HFF-Myc (cell line): Measurements from ENCODE around the gene CDCA4.

Experiments
- DNase-seq: peaks from one replicate; pipeline ENCODE4 v3.0.0-alpha.2; 2011; ENCODE audit warnings: low read depth; ENCODE audit errors: extremely low read depth
- H3K4me3 ChIP-seq: replicated peaks from 2 replicates; pipeline ENCODE4 v1.5.1; 2011; ENCODE audit warnings: low read depth, mild to moderate bottlenecking, control low read depth, low read length
- TF ChIP-seq, protein P1 (sequence below): IDR thresholded peaks from 2 replicates; pipeline ENCODE4 v1.5.1; 2012; ENCODE audit warnings: mild to moderate bottlenecking, low read depth, low read length, control low read depth; ENCODE audit errors: missing control alignments

CDCA4 gene

DNA sequence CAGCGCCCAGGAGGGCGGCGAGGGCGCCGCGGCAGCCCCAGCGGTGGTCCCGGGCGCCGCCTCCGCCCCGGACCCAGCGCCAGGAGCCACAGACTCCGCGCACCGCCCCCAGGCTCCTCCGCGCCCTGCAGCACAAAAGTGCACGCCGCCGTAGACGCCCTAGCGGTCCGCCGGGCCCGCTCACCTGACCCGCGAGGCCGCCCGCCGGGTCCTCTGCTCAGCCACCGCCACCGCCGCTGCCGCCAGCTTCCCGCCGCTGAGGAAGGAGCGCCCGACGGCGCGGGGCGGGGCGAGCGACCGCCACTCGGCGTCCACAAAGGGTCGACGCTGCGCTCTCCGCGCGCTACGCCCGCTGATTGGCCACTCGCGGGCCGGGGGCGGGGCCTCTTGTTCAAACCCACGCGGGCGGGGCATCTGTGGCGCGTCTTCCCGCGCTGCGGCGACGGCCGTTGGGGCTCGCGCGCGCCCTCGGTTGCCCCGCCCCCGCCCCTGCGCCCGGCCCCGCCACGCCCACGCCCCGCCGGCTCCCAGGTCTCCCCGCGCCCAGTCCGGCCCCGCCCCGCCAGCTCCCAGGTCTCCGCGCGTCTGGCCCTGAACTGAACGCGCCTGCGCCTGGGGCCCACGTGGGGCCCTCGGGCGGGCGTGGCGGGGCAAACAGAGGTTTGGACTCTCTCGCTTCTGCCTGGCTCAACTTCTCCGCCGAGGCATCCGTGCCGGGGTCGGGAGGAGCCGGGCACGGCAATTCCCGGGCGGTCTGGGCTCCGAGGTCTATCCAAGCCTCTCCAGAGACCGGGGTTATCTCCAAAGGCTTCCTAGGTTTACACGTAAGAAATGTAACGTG, at the start of gene CDCA4:
TSS of gene CDCA4 (minus strand) at position 269 of the 841 bp plus-strand sequence. CDS start 9,154 bp downstream, outside the sequence.
- DNase-seq, result peak; percentile 76
- TF ChIP-seq, protein P1, sequence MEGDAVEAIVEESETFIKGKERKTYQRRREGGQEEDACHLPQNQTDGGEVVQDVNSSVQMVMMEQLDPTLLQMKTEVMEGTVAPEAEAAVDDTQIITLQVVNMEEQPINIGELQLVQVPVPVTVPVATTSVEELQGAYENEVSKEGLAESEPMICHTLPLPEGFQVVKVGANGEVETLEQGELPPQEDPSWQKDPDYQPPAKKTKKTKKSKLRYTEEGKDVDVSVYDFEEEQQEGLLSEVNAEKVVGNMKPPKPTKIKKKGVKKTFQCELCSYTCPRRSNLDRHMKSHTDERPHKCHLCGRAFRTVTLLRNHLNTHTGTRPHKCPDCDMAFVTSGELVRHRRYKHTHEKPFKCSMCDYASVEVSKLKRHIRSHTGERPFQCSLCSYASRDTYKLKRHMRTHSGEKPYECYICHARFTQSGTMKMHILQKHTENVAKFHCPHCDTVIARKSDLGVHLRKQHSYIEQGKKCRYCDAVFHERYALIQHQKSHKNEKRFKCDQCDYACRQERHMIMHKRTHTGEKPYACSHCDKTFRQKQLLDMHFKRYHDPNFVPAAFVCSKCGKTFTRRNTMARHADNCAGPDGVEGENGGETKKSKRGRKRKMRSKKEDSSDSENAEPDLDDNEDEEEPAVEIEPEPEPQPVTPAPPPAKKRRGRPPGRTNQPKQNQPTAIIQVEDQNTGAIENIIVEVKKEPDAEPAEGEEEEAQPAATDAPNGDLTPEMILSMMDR, result no peak
- H3K4me3 ChIP-seq, result peak within 1 kb of the TSS; percentile 88

GRCh38 chr14:105069871-105070759, 49.2 kb upstream of the CDCA4 start:
- no peak overlapping the region for H3K4me3 ChIP-seq
- TF ChIP-seq, protein P1, result no peak
- DNase-seq, result no peak

- no peak overlapping the region for H3K4me3 ChIP-seq
Measured at GRCh38 chr14:105069522-105069870, 48.6 kb upstream of the CDCA4 start.

GRCh38 chr14:105068818-105069217, 47.9 kb upstream of the CDCA4 start:
- no peak for DNase-seq
- no peak overlapping the region for H3K4me3 ChIP-seq
- TF ChIP-seq, protein P1, result no peak

More at GRCh38 chr14:105069522-105069870, 48.6 kb upstream of the CDCA4 start:
- DNase-seq, result no peak
- TF ChIP-seq, protein P1, result no peak

GRCh38 chr14:105067969-105068301, 47.1 kb upstream of the CDCA4 start:
- H3K4me3 ChIP-seq, result no peak overlapping the region
- DNase-seq, result no peak
- TF ChIP-seq, protein P1, result no peak

DNA sequence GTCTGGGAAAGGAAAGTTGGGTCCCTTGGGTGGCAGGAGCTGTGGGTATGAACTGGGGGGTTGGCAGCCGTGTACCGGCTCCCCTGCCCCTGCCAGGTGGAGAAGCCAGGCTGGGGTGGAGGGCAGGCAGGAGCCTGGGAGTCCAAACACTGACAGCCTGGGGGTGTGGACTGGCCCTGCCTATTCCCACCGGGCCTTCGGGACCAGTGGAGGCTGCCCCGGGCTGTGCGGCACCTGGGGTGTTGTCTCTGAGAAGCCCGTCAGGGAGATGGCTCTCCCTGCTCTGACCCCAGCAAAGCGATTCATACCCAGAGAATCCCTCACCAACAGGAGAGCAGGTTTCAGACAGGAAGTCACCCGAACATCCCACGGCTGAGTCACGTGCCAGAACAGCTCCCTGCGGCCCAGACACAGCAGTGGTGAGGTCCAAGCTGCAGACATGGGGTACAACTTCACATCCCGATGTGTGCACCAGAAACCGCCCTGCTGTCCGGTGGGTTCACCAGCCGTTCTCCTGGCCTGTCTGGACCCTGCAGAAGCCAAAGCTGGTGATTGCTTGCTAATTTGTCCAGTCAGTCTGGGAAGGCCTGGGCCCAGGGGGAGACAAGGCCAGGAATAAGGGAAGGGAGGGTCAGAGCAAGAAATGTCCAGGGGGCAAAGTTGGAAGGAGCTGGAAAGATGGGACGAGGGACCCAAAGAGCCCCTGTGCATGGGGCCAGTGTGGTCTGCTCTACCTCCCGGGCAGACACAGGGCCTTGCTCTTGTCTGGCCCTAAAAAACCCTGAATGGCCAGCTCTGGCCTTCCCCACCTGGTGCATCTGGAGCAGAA, 46.5 kb upstream of the CDCA4 start:
- no peak overlapping the region for H3K4me3 ChIP-seq
- TF ChIP-seq, protein P1, result no peak
- DNase-seq, result no peak
